Gastrocnemius medialis (tissue), 4 donors: ENCODE data around the gene TFB2M.

Experiments
- CTCF ChIP-seq, 5 experiments: fragments of 450-650 bp in 3 of 5; fragments of 200-600 bp in 2 of 5; sonication (generic) in 2 of 5; IDR thresholded peaks in 4 of 5; conservative IDR thresholded peaks in 1 of 5; 1 replicate in 4 of 5; 2 replicates in 1 of 5; pipeline ENCODE4 v1.5.1; 2016 to 2019; ENCODE audit warnings: antibody characterized with exemption in 5 of 5, mild to moderate bottlenecking in 3 of 5, moderate library complexity in 3 of 5
- POLR2A ChIP-seq, 2 donors: fragments of 450-650 bp; IDR thresholded peaks; one replicate each; pipeline ENCODE4 v1.6.1; 2017; ENCODE audit warnings: antibody characterized with exemption in 2 of 2, mild to moderate bottlenecking in 2 of 2, moderate library complexity in 2 of 2

DNA sequence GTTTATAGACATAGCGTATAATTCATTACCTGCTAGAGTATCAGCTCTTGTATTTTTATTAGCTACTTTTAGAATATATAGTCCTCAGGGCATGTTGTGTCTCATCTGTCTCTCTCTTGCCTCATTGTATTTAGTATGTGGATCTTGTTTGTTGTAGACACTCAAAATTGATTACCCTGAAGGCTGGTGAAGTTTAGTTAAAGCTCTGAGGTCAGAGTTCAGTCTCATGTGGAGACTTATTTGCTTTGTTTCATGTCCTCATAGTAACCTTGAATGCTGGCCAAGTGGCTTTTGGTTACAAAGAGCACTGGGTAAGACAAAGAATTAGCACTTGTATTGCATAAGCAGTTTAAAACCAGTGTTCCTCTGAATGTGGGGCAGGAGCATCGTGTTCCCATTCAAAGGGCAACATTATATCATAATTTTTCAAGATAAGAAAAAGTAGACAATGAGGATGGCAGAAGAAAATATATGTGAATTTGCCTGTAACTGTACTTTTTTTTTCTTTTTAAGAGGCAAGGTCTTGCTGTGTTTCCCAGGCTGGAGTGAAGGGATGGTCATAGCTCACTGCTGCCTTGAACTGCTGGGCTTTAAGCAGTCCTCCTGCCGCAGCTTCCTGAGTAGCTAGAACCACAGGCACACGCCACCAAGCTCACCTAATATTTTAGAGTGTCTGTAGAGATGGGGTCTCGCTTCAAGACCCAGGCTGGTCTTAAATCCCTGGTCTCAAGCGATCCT lies 17.6 kb upstream of the TFB2M start:
- TF ChIP-seq CTCF (IDR thresholded peaks at IDR 0.05 in 4 of 5, conservative IDR thresholded peaks at IDR 0.05 in 1 of 5) = no peak
- TF ChIP-seq POLR2A (IDR thresholded peaks at IDR 0.05) = no peak
